HEK293T (cell line): ENCODE data around the gene STK24.

Experiments
- CTCF ChIA-PET: fragments of 350-600 bp; formaldehyde crosslinking; extraction: SDS; loops from one replicate; lab custom pipeline; 2021; ENCODE audit warnings: antibody characterized with exemption, inconsistent platforms; lab: Yijun Ruan, JAX
- POLR2A ChIA-PET: fragments of 350-600 bp; formaldehyde crosslinking; extraction: SDS; loops from one replicate; lab custom pipeline; 2020; ENCODE audit warnings: antibody characterized with exemption, inconsistent platforms; lab: Yijun Ruan, JAX
- DNase-seq: peaks from one replicate; pipeline ENCODE4 v3.0.0; 2012; ENCODE audit warnings: mixed read lengths; ENCODE audit errors: extremely low spot score
- ARNT ChIP-seq: fragments of 450-650 bp; IDR thresholded peaks from 2 replicates; pipeline ENCODE4 v1.6.1; 2017; ENCODE audit warnings: mild to moderate bottlenecking
- BHLHE40 ChIP-seq: fragments of 450-650 bp; IDR thresholded peaks from 2 replicates; pipeline ENCODE4 v1.6.1; 2016; ENCODE audit warnings: mild to moderate bottlenecking, moderate library complexity, borderline replicate concordance
- CTBP1 ChIP-seq: fragments of 450-650 bp; IDR thresholded peaks from 2 replicates; pipeline ENCODE4 v1.6.1; 2016; ENCODE audit warnings: borderline replicate concordance
- ELF4 ChIP-seq: fragments of 450-650 bp; IDR thresholded peaks from 2 replicates; pipeline ENCODE4 v1.6.1; 2017; ENCODE audit warnings: antibody characterized with exemption
- FOXA1 ChIP-seq: fragments of 450-650 bp; IDR thresholded peaks from 2 replicates; pipeline ENCODE4 v1.6.1; 2016; ENCODE audit warnings: mild to moderate bottlenecking
- FOXK2 ChIP-seq: fragments of 450-650 bp; IDR thresholded peaks from 2 replicates; pipeline ENCODE4 v1.6.1; 2016; ENCODE audit warnings: mild to moderate bottlenecking
- FOXM1 ChIP-seq: fragments of 450-650 bp; IDR thresholded peaks from 2 replicates; pipeline ENCODE4 v1.6.1; 2017; ENCODE audit warnings: mild to moderate bottlenecking, borderline replicate concordance
- HDGF ChIP-seq: fragments of 450-650 bp; IDR thresholded peaks from 2 replicates; pipeline ENCODE4 v1.6.1; 2017; ENCODE audit warnings: antibody characterized with exemption, borderline replicate concordance
- L3MBTL2 ChIP-seq: fragments of 450-650 bp; conservative IDR thresholded peaks from 2 replicates; pipeline ENCODE4 v1.6.1; 2016; ENCODE audit warnings: mild to moderate bottlenecking
- LEF1 ChIP-seq: fragments of 450-650 bp; IDR thresholded peaks from 2 replicates; pipeline ENCODE4 v1.6.1; 2017; ENCODE audit warnings: mild to moderate bottlenecking, borderline replicate concordance
- NFRKB ChIP-seq: fragments of 450-650 bp; IDR thresholded peaks from 2 replicates; pipeline ENCODE4 v1.6.1; 2016; ENCODE audit warnings: mild to moderate bottlenecking, moderate library complexity
- PKNOX1 ChIP-seq: fragments of 450-650 bp; IDR thresholded peaks from 2 replicates; pipeline ENCODE4 v1.6.1; 2016
- SP1 ChIP-seq: fragments of 450-650 bp; IDR thresholded peaks from 2 replicates; pipeline ENCODE4 v1.6.1; 2017
- SUZ12 ChIP-seq: fragments of 450-650 bp; IDR thresholded peaks from 2 replicates; pipeline ENCODE4 v1.6.1; 2016; ENCODE audit warnings: mild to moderate bottlenecking
- TARDBP ChIP-seq: fragments of 450-650 bp; IDR thresholded peaks from 2 replicates; pipeline ENCODE4 v1.6.1; 2016
- ZNF384 ChIP-seq: fragments of 450-650 bp; IDR thresholded peaks from 2 replicates; pipeline ENCODE4 v1.6.1; 2016

Gene STK24

DNA sequence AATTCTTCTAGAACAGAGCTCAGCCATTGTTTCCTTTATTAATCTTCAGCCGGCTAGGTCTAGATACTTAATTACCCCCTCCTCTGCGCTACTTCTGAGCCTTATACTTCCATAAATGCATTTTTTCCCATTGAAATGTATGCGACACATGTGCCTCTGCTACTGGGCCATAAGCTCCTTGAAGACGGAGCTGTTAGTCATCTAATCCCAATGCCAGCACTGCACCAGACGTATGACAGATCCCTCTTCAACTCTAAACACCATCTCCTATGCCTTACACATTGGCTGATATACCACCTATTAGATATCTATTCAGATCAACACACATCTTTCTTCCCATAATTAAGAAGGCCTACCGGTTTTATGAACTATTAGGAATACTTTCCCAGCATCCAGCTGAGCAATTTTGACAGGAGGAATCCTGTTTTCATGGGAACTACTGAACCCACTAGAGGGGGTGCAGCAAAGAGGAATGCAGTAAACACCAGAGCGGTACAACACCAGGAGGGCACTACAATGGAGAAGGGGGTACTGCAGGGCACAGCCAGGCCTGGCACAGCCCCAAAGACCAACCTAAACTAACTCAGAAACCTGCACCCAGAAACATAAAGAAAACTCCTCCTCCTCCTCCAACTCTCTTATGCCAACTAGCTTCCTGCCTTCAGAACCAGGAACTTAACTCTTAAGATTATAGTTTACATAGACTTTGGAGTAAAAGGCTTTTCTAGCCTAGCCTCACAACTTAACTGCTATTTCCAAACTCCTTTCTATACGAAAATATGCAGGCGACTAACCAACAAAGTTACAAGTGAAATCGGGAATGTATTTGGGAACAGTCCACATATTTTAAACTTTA lies 18.7 kb downstream of the STK24 start:
- TF ChIP-seq ELF4 (no peak), TARDBP (no peak), SP1 (no peak), BHLHE40 (no peak), NFRKB (no peak), PKNOX1 (no peak), FOXK2 (no peak), CTBP1 (no peak), HDGF (no peak), LEF1 (no peak), L3MBTL2 (no peak), ZNF384 (no peak), SUZ12 (no peak), ARNT (no peak), FOXM1 (no peak), FOXA1 (no peak)
- ChIA-PET POLR2A (no interaction called here), CTCF (no interaction called here)
- DNase-seq: no peak

DNA sequence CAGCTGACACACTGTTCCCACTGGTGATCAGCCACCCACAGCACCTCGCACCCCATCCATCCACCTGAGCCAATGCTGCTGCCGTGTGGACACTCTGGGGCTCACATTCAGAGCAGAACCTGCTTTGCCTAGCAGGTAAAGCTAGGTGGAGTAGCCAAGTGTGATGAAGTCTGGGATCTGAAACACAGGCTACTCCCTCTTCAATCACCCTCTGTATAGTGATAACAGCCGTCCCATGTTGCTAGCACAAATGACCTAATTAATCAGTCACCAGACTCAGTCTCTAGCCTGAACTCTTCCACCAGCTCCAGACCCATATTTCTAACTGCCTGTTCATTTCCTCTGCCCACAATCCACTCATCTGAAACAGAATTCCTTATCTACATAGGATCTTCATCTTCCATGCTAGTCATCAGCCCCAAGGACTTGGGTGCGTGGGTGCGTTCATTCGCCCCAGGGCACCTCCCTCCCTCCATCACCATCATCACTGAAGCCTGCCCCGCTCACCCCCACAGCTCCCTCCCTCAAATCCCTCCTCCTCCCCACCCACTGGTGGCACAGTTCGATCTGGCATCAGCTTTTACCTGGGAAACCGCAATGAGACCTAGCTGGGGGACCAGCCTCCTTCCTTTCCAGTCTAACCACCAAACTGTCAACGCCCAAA lies 19.8 kb downstream of the STK24 start:
- DNase-seq: no peak

DNA sequence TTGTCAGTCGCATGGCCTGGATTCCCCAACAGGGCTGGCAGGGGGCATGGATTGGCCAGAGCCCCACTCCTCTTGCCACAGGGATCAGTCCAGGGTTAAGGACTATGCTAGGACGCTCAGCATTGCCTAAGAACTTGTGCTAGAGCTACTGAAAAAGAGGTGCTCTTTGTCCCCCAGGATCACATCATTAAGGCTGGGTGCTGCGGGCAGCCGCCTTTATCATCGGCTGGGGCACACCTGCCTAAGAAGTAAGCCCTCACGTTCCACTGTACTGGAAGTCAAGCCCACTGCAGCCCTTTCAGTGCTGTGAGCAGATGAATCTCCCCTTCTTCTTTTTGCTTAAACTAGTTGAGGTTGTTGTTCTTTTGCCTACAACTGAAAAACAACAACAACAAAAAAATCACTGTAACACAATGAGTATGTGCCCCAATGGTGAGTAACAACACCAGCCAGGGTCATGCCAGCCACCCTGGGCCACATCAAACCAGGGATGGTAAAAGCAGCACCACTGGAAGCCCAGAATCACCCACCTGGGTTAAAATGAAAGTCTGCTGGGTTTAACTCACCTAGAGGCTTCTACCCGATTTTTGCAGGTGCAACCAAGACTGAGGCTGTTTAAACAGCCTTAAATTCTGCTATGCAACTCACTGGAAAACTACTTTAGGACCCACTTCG lies 20.6 kb downstream of the STK24 start:
- CTCF ChIA-PET: no interaction called here
- POLR2A ChIA-PET: no interaction called here
- TF ChIP-seq NFRKB: no peak
- TF ChIP-seq SP1: no peak
- no peak for TF ChIP-seq TARDBP
- no peak for TF ChIP-seq HDGF
- TF ChIP-seq CTBP1: no peak
- no peak for TF ChIP-seq BHLHE40
- no peak for DNase-seq

More for the DNA sequence above, 19.8 kb downstream of the STK24 start:
- POLR2A ChIA-PET: interaction anchor here (0.7 kb wide), 1 partner anchor 9 kb away, joined by 3 read pairs; no protein-coding TSS in a partner anchor
- no peak for TF ChIP-seq SUZ12
- no peak for TF ChIP-seq PKNOX1
- TF ChIP-seq FOXM1: no peak
- no peak for TF ChIP-seq NFRKB
- no peak for TF ChIP-seq CTBP1
- no peak for TF ChIP-seq BHLHE40
- no peak for TF ChIP-seq FOXA1
- no peak for TF ChIP-seq ELF4
- TF ChIP-seq FOXK2: no peak
- no peak for TF ChIP-seq HDGF
- TF ChIP-seq SP1: no peak
- TF ChIP-seq ZNF384: no peak
- no peak for TF ChIP-seq ARNT
- no peak for TF ChIP-seq L3MBTL2
- no peak for TF ChIP-seq LEF1
- no peak for TF ChIP-seq TARDBP
- CTCF ChIA-PET: no interaction called here

DNA sequence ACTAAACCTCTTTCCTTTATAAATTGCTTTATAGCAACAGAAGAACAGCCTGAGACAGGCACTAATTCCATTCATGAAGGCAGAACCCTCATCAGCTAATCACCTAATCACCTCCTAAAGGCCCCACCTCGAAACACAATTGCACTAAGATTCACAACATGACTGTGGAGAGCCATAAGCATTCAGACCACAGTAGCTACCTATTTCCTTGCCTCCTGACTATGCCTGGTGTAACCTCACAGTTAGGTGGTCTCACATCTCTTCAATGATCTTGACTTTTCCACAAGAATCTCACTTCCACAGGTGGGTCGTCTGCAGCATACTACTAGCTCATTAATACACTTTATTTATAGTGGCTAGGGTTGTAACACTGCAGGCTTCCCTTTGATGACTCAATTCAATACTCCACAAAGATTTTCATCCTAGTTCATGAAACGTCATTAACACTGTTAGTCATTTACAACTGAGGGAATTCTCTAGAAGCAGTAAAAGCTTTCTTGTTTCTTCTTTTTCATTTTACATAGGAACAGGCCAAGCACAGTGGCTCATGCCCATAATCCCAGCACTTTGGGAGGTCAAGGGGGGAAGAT lies 27.1 kb downstream of the STK24 start:
- DNase-seq: no peak
- POLR2A ChIA-PET: no interaction called here
- CTCF ChIA-PET: no interaction called here
- TF ChIP-seq BHLHE40 (no peak), HDGF (no peak)

- ChIA-PET CTCF (no interaction called here), POLR2A (no interaction called here)
- TF ChIP-seq BHLHE40: no peak
- TF ChIP-seq SP1: no peak
- no peak for TF ChIP-seq ARNT
- no peak for TF ChIP-seq L3MBTL2
- no peak for TF ChIP-seq PKNOX1
- TF ChIP-seq FOXK2: no peak
- no peak for DNase-seq
These were observed 27.7 kb downstream of the STK24 start for GRCh38 chr13:98549006-98549727.
